HG02852 (cell line): ENCODE data around the gene PLCH2.

ENCODE experiments used
- ATAC-seq: cut with Tn5 transposase; IDR thresholded peaks from one replicate; pipeline ENCODE4 v1.9.1; 2021; ENCODE audit warnings: mild to moderate bottlenecking, moderate library complexity; ENCODE audit not compliant: unreplicated experiment

Gene PLCH2

GRCh38 chr1:2474933-2475371, 1.1 kb upstream of the PLCH2 start:
- no peak for ATAC-seq

- ATAC-seq, result no peak
Observed at GRCh38 chr1:2475571-2475970, 518 bp upstream of the PLCH2 start.

GRCh38 chr1:2477309-2477708, 1.2 kb downstream of the PLCH2 start:
- ATAC-seq, result no peak

- ATAC-seq, result no peak
Observed at GRCh38 chr1:2477791-2478499, 1.9 kb downstream of the PLCH2 start.

GRCh38 chr1:2479186-2479585, 3.1 kb downstream of the PLCH2 start:
- no peak for ATAC-seq

GRCh38 chr1:2479618-2480017, 3.5 kb downstream of the PLCH2 start:
- no peak for ATAC-seq

GRCh38 chr1:2480236-2480985, 4.3 kb downstream of the PLCH2 start:
- ATAC-seq, result no peak

GRCh38 chr1:2480986-2481364, 4.9 kb downstream of the PLCH2 start:
- no peak for ATAC-seq

GRCh38 chr1:2481885-2482284, 5.8 kb downstream of the PLCH2 start:
- ATAC-seq, result no peak

GRCh38 chr1:2482588-2482987, 6.5 kb downstream of the PLCH2 start:
- ATAC-seq, result no peak

GRCh38 chr1:2483026-2483425, 6.9 kb downstream of the PLCH2 start:
- ATAC-seq, result no peak

GRCh38 chr1:2483970-2484369, 7.9 kb downstream of the PLCH2 start:
- no peak for ATAC-seq

GRCh38 chr1:2486041-2486440, 10.0 kb downstream of the PLCH2 start:
- no peak for ATAC-seq

- no peak for ATAC-seq
Observed at GRCh38 chr1:2486558-2486957, 10.5 kb downstream of the PLCH2 start.

GRCh38 chr1:2488688-2489087, 12.6 kb downstream of the PLCH2 start:
- ATAC-seq, result no peak

- ATAC-seq, result no peak
Observed at GRCh38 chr1:2489615-2490014, 13.5 kb downstream of the PLCH2 start.

GRCh38 chr1:2492091-2492490, 16.0 kb downstream of the PLCH2 start:
- ATAC-seq, result no peak

GRCh38 chr1:2493218-2493617, 17.1 kb downstream of the PLCH2 start:
- no peak for ATAC-seq

GRCh38 chr1:2493691-2494322, 17.7 kb downstream of the PLCH2 start:
- ATAC-seq, result no peak

- ATAC-seq, result no peak
Observed at GRCh38 chr1:2494323-2494693, 18.2 kb downstream of the PLCH2 start.

- ATAC-seq, result no peak
Observed at GRCh38 chr1:2495026-2495425, 18.9 kb downstream of the PLCH2 start.

GRCh38 chr1:2495546-2495945, 19.5 kb downstream of the PLCH2 start:
- no peak for ATAC-seq
